DLD1 (cell line): ENCODE measurements around the gene PIM3.

Source experiments
- in situ Hi-C: cut with HindIII; loops from 2 replicates; pipeline ENCODE4 v1.10.0; 2017; ENCODE audit warnings: low sequenced_read_pairs

Gene PIM3

DNA sequence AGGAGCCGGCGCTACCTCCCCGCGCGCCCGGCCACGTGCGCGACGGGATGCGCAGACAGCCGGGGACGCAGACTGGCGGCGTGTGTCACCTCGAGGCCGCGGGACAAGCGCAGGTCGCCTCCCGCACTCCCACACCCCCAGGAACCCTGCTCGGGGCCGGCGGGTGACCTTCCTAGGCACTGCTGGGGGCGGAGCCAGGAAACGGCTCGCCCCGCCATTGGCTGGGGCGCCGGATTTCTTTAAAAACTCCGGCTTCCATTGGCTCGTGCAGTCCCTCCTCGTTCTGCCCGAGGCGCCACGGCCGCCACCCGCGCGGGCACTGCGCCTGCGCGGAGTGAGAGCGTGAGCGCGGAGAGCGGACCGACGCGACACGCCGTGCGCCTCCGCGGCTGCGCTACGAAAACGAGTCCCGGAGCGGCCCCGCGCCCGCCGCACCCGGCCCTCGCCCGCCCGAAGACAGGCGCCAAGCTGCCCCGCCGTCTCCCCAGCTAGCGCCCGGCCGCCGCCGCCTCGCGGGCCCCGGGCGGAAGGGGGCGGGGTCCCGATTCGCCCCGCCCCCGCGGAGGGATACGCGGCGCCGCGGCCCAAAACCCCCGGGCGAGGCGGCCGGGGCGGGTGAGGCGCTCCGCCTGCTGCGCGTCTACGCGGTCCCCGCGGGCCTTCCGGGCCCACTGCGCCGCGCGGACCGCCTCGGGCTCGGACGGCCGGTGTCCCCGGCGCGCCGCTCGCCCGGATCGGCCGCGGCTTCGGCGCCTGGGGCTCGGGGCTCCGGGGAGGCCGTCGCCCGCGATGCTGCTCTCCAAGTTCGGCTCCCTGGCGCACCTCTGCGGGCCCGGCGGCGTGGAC lies at the start of gene PIM3:
Gene PIM3 (plus strand): TSS at position 614 of the 846 bp plus-strand sequence. CDS start 176 bp downstream, at position 790.
- in situ Hi-C loops, result no loop called here

DNA sequence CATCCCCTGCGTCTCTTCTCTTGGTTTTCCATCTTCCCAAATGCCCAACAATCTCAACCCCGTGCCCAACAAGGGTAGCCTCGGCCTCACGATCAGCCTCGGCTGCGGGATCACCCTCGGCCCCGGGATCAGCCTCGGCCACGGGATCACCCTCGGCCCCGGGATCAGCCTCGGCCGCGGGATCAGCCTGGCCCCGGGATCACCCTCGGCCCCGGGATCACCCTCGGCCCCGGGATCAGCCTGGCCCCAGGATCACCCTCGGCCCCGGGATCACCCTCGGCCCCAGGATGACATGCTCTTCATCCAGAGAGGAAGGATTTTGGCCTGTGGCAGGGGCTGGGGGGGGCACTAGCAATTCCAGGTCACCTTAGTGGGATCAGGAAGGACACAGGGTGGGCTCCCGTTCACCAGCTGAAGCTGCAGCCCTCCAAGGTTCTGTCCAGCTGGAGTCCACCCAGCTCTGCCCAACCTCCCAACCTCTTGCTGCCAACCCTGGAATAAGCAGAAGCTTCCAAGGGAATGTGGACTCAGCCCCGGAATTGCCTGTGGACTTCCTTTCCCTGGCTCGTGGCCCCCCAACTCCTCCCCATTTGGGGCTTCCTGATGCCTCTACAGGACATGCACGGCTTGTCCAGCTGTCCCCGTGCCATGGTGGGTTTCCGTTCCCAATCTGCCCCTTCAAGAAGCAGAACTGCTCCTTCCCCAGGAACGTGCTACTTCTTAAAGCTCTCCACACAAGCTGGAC lies 48.5 kb upstream of the PIM3 start:
- in situ Hi-C loops, result loop anchor here (25.0 kb wide), 1 partner anchor 100 kb away; the partner anchor contains the start of gene IL17REL

DNA sequence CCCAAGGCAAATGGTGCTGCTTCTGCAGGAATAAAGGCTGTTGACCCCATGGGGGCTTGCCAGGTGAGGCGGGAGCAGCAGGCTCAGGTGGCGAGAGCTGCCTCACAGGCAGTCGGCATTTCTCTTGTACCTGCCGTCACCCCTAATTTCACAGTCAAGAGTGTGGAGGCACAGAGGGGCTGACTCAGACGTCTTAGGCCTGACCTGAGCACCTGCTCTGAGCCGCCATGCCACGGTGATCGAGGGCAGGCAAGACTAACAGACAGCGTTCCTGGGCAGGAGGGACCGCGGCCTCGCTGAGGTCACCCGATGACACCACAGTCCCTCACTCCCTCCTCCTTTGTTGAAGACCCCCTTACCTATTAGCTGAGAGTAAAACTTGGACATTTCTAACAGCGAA lies 47.5 kb upstream of the PIM3 start:
- in situ Hi-C loops, result loop anchor here (25.0 kb wide), 1 partner anchor 99 kb away; the partner anchor contains the start of gene IL17REL

DNA sequence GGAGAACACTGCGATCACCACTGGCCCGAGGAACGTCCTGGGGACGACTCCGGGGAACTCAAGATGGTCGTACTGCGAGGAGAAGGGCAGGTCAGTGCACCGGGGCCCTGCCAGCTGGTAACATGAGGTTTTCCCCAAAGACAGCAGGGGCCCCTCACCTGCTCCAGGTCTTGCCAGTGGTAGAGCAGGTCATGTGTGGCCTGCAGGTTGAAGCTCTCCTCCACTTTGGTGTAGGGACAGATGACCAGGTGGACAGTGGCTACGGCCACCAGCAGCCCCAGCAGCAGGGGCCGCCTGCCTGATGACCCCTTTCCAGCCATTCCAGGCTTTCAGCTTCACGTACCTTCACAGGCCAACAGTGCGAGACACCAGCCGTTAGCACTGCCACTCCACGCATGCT lies 47.1 kb upstream of the PIM3 start:
- in situ Hi-C loops, result loop anchor here (25.0 kb wide), 1 partner anchor 99 kb away; the partner anchor contains the start of gene IL17REL

DNA sequence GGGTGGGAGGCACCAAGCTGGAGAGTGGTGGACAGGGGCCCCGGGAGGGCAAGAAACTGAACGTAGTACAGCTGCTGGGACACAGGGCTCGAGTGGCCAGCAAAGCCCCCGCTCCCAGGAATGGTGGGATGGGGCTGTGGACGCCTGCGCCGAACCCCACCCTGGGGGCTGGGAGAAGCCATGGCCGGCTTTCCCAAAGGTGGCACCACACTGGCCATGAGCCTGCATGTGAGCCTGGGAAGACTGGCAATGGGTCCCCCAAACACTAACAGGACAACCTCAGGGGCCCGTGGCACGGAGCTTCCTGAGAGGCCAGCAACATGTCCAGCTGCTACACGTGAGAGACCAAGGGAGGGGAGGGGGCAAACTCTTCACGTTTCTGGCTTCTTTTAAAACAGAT lies 46.3 kb upstream of the PIM3 start:
- in situ Hi-C loops, result loop anchor here (25.0 kb wide), 1 partner anchor 98 kb away; the partner anchor contains the start of gene IL17REL

DNA sequence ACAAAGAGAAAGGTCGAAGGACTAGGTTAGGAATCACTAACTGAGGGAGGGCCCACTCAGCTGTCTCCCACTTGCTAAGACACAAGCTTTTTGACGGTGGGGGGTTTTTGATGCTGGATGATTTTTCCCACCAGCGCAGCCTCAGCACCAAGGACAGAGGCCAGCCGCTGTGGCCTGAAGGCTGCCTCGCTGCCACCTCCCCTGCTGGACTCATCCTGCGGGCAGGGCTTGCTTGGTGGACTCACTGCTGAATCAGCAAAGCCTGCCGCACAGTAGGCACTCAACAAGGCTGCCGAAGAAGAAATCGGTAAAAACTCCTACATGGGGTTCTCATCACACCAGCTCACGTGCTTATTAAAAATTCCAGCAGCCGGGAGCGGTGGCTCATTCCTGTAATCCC lies 45.0 kb upstream of the PIM3 start:
- in situ Hi-C loops, result loop anchor here (25.0 kb wide), 1 partner anchor 97 kb away; the partner anchor contains the start of gene IL17REL

DNA sequence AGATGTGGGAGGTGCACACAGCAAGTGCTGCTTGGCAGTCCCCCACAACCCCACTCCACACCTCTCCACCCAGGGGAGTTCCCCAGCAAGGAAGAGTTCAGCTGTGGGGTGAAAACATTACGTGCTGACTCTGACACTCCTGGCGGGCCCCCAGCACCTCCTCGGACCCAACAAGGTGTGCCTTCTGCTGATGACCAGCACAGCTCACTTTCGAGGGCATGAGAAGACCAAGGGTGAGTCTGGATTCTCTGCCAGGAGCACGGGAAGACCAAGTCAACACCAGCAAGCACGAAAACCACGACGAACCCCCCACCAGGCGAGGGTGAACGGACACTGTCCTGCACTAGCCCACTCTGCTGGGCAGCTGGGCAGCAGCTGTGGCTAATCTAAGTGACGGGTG lies 43.7 kb upstream of the PIM3 start:
- in situ Hi-C loops, result loop anchor here (25.0 kb wide), 1 partner anchor 95 kb away; the partner anchor contains the start of gene IL17REL

DNA sequence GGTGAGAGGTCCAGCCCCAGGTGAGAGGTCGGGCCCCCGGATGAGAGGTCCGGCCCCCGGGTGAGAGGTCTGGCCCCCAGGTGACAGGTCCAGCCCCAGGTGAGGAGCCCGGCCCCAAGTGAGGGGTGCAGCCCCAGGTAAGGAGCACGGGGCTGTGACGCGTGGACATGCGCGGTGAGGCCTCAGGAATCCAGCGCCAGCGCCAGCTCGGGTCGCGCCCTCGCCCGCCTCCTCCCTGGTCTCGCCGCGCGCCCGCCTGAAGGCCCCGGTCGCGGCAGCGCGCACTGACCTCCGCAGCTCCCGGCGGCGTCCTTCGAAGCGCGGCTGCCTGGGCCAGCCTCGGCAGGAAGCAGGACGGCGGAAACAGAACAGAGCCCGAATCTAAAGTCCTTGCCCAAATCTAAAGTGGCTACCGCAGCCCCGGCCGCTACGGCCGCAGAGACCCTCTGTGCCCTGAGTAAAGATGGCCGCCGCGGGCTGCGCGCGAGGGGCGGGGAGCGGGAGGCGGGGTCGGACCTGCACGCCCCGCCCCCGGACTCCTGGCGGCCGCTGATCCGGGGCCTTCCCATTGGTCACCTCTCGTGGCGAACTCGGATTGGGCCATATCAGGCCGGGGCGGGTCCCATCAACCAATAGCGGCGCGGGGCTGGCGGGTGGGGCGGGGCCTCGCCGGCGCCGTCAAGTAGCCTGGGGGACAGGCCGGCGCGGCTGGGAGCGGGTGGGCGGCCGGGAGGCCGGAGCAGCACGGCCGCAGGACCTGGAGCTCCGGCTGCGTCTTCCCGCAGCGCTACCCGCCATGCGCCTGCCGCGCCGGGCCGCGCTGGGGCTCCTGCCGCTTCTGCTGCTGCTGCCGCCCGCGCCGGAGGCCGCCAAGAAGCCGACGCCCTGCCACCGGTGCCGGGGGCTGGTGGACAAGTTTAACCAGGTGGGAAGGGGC lies 42.3 kb upstream of the PIM3 start, which contains the start of the genes ALG12 and CRELD2:
Gene ALG12 (minus strand): TSS at position 465 of the 937 bp plus-strand sequence. CDS start 4,673 bp downstream, outside the sequence.
Gene CRELD2 (plus strand): TSS at position 661 of the 937 bp plus-strand sequence. CDS start 136 bp downstream, at position 797.
- in situ Hi-C loops, result loop anchor here (25.0 kb wide), 1 partner anchor 94 kb away; the partner anchor contains the start of gene IL17REL

DNA sequence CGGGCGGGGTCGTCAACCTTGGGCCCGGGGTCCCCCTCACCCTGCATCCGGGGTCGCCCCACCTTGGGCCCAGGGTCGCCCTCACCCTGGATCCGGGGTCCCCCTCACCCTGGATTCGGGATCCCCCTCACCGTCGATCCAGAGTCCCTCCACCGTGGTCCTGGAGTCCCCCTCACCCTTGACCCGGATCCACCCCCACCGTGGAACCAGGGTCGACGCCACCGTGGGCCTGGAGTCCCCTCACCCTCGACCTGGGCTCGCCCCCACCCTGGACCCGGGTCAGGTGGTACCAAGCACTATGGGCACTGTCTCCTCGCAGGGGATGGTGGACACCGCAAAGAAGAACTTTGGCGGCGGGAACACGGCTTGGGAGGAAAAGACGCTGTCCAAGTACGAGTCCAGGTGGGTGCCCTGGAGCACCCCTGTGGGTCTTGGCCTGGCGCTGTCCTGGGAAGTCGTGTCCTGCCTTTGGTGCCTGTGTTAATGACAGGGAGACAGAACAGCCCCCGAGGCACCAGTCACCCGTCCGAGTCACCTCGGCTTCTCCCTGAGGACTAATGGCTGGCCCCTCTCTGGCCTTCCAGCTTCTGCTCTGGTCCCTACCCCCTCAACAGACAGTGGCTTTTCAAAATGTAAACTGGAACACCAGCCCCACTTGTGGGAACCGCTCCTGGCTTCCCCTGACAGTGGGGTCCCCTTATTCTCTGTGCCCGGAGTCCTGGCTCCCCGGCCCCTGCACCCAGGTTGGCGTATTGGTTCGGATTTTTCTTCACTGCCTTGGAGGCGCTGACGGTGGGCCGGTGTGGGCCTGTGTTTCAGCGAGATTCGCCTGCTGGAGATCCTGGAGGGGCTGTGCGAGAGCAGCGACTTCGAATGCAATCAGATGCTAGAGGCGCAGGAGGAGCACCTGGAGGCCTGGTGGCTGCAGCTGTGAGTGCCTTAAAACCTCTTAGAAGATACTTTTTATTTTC lies 41.4 kb upstream of the PIM3 start:
- in situ Hi-C loops, result loop anchor here (25.0 kb wide), 1 partner anchor 93 kb away; the partner anchor contains the start of gene IL17REL

DNA sequence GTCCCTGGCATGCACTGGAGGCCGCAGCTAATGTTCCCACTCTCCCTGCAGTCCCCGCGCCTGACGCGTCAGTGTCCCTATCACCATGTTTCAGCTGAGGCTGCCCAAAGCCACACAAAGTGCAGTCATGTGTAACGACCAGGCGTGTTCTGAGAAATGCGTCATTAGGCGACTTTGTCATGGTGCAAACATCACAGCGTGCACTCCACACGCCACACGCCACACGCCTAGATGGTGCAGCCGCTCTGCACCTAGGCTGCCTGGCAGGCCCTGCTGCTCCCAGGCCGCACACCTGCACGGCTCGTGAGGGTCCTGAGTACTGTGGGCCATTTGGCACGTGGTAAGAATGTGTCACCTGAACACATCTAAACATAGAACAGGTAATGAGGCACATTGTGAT lies 39.7 kb upstream of the PIM3 start:
- in situ Hi-C loops, result loop anchor here (25.0 kb wide), 1 partner anchor 91 kb away; the partner anchor contains the start of gene IL17REL

DNA sequence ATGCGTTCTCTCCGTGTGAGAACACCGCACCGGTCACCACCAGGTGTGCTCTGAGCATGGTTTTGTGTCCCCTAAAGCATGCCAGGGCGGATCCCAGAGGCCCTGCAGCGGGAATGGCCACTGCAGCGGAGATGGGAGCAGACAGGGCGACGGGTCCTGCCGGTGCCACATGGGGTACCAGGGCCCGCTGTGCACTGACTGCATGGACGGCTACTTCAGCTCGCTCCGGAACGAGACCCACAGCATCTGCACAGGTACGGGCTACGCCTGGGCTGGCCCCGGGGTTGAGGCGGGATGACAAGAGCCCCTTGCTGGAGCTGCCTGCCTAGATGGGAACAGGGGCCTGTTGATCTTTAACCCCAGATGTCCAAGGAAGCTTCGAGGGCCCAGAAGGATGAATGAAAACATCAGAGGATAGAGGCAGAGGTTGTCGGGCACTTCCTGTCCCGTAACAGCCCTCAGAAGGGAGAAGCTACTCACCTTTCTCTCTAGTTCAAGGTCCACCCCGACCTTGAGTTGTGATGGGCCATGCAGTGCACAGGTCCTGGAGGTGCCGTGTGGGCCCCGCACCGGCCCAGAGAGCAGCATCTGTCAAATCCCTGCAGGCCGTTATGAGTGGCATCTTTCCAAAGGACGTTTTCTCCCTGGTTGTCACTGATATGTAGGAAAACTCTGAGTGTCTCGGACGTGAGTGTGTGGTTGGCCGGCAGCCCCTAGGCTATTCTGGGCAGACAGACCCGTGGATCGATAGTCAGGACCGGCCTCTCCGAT lies 38.9 kb upstream of the PIM3 start:
- in situ Hi-C loops, result loop anchor here (25.0 kb wide), 1 partner anchor 91 kb away; the partner anchor contains the start of gene IL17REL

DNA sequence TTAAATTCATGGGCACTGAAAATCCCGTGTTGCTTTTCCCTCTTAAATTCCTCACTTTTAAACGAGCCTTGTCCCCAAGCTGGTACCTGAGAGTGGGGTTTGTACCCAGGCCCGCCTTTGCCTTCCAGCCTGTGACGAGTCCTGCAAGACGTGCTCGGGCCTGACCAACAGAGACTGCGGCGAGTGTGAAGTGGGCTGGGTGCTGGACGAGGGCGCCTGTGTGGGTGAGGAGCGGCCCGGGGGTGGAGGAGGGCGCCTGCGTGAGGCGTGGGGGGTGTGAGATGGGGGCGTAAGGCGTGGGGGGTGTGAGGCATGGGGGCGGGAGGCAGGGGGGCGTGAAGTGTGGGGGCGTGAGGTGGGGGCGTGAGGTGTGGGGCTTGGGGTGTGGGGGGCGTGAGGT lies 38.1 kb upstream of the PIM3 start:
- in situ Hi-C loops, result loop anchor here (25.0 kb wide), 1 partner anchor 90 kb away; the partner anchor contains the start of gene IL17REL

DNA sequence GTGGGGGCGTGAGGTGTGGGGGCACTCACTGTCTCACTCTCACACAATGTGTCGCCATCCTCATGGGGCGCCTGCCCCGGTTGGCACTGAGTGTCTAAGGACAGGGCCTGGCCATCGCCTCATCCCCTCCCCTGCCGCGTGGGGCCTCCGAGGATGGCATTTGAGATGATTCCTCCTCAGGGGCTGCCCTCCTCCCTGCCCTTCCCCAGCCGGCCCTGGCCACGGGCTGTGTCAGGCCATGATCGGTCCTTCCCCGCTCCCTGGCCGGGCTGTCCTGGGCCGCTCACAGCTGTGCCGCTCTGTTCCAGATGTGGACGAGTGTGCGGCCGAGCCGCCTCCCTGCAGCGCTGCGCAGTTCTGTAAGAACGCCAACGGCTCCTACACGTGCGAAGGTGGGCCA lies 37.6 kb upstream of the PIM3 start:
- in situ Hi-C loops, result loop anchor here (25.0 kb wide), 1 partner anchor 89 kb away; the partner anchor contains the start of gene IL17REL

DNA sequence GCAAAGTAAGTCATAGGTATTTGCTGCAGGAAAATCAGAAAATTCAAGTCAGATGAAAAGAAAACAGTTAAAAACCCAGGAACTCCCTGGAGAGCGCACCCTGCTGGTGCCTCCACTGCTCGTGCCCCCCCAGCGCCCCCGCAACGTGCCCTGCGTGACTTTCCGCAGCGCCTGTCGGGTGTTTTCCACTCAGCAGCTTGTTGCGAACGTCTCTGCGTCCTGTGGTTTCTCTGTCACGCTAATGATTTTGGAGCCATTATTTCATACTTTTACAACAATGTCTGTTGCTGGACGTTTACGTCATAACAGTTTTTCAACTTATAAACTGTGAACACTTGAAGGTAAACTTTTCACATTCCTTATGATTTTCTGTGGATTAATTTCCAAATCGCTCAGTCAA lies 37.1 kb upstream of the PIM3 start:
- in situ Hi-C loops, result loop anchor here (25.0 kb wide), 1 partner anchor 89 kb away; the partner anchor contains the start of gene IL17REL

DNA sequence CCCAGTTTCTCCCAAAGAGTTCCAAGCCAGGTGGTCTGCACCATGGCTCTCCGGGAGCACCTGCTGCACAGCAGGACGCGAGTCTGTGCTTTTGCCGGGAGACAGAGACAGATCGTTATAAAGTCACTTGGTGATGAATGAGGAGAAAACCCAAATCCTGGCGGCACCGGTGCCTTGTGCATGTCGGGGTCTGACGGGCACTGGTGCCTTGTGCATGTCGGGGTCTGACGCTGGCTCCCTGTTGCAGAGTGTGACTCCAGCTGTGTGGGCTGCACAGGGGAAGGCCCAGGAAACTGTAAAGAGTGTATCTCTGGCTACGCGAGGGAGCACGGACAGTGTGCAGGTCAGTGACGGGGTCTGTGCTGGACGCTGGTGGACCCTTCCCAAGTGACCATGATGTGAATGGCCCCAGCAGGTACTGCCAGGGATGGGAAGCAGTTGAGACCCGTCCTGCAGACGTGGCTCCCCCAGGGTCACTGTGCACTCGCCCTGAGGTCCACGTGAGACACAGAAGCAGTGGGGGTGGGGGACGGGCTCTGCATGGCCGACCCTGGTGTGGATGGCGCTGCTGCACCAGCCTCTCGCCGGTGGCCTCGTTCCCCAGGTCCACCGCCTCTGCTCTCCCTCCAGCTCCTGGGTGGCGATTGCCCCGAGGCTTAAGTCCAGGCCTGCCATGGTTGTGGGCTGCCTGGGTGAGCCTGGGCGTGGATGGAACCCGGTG lies 36.3 kb upstream of the PIM3 start:
- in situ Hi-C loops, result loop anchor here (25.0 kb wide), 1 partner anchor 88 kb away; the partner anchor contains the start of gene IL17REL

DNA sequence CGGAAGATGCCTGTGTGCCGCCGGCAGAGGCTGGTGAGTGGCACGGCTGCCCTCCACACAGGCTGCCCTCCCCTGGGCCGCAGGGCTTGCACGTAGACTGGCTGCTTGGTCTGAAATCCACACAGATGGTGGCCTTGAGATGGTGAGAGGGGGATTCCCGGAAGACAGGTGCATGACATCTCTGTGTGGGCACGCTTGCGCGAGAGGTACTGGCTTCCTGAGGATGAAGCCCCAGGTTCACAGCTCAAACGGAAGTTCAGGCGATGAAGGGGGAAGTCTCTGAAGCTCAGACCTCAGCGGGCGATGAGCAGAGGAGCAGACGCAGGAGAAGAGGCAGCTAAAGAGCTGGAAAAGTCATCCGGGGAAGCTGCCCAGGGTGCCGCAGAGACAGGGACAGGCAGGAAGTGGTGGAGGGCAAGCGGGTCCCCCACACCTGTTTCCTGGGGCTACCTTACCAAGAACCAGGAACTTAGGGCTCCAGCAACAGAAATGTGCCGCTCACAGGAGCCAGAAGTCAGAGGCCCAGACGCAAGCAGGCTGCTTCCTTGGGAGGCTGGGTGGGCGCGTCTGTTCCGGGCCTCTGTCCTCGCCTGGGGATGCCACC lies 34.9 kb upstream of the PIM3 start:
- in situ Hi-C loops, result no loop called here

DNA sequence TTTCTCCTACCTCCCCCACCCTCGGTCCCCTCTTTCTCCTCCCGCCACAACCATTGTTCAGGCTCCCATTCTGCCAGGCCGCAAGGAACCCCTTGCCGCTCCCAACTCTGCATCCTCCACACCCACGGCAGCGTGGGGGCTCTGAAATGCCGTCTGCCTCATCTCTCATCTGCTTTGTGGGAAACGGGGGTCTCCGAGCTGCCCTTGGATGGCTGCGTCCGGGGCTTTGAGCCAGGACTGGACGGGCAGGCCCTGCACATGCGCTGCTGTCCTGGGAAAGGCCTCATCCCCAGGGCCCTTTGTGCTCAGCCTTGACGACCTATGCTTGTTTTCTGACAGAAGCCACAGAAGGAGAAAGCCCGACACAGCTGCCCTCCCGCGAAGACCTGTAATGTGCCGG lies 33.7 kb upstream of the PIM3 start:
- in situ Hi-C loops, result no loop called here
